Lower leg skin (tissue), 4 donors: ENCODE data around the gene STARD10. TPM values are rescaled to one million over a fixed set of nuclear protein-coding genes. Genes with fewer than 3 reads are reported as not detected.

Experiments
- DNase-seq, 2 donors: peaks; one replicate each; pipeline ENCODE4 v3.0.0-alpha.2; 2019; ENCODE audit warnings: low spot score in 2 of 2
- H3K4me3 ChIP-seq: fragments of 200-600 bp; sonication (generic); 2 replicates; pipeline ENCODE4 v1.5.1; 2017; ENCODE audit warnings: mild to moderate bottlenecking, low read depth; ENCODE audit not compliant: poor library complexity, severe bottlenecking
- POLR2A ChIP-seq, 2 donors: fragments of 450-650 bp; IDR thresholded peaks; one replicate each; pipeline ENCODE4 v1.6.1; 2016 to 2017; ENCODE audit warnings: antibody characterized with exemption in 2 of 2, mild to moderate bottlenecking in 1 of 2, moderate library complexity in 1 of 2
- WGBS, 2 donors: methylation state at CpG; one replicate each; pipeline ENCODE4 v1.1.5; 2018; 5-methylcytosine and 5-hydroxymethylcytosine counted together
- intact Hi-C: fragments of 100-400 bp; cut with DNase I; formaldehyde crosslinking; loops from one replicate; pipeline ENCODE4 v1.15.0; 2023; ENCODE audit warnings: low total_unique reads
- total RNA-seq, 4 donors: library from RNA; depleted of rRNA; stranded (reverse); fragments of >200 nt; gene quantifications; one replicate each; pipeline ENCODE4 v1.1.0, GENCODE V29; 2016
- TF ChIP-seq, protein P1 (sequence below), 3 donors: fragments of 450-650 bp; IDR thresholded peaks; one replicate each; pipeline ENCODE4 v1.5.1; 2016; ENCODE audit warnings: antibody characterized with exemption in 3 of 3, mild to moderate bottlenecking in 3 of 3, moderate library complexity in 2 of 3

The STARD10 gene
- total RNA-seq, 4 donors from 2014 or later: 90.3 to 119 (median 110) TPM

DNA sequence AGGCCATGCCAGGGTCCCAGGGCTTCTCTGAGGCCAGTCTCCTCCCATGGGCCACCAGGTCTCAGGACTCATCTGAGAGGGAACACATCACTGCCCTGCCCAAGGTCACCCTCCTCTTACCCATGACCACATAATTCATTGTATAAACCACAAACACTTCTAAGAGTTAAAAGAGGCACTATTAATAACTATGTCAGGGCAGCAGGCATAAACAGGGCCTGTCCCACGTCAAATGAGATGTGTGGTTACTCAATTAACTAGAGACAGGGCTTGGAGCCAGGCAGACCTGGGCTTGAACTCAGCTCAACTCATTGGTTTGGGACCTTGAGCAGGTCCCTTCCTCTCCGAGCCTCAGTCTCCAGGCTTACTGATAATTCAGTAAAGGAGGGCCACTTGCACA lies 74.7 kb downstream of the STARD10 start:
- no peak overlapping the region for H3K4me3 ChIP-seq
- WGBS, 2 donors: 14 to 28% methylated on average over 2 of the region's 2 CpGs
- no peak for DNase-seq
- intact Hi-C loops: no loop called here
- TF ChIP-seq, protein P1, sequence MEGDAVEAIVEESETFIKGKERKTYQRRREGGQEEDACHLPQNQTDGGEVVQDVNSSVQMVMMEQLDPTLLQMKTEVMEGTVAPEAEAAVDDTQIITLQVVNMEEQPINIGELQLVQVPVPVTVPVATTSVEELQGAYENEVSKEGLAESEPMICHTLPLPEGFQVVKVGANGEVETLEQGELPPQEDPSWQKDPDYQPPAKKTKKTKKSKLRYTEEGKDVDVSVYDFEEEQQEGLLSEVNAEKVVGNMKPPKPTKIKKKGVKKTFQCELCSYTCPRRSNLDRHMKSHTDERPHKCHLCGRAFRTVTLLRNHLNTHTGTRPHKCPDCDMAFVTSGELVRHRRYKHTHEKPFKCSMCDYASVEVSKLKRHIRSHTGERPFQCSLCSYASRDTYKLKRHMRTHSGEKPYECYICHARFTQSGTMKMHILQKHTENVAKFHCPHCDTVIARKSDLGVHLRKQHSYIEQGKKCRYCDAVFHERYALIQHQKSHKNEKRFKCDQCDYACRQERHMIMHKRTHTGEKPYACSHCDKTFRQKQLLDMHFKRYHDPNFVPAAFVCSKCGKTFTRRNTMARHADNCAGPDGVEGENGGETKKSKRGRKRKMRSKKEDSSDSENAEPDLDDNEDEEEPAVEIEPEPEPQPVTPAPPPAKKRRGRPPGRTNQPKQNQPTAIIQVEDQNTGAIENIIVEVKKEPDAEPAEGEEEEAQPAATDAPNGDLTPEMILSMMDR (IDR thresholded peaks at IDR 0.05): no peak
- TF ChIP-seq POLR2A (IDR thresholded peaks at IDR 0.05): no peak

DNA sequence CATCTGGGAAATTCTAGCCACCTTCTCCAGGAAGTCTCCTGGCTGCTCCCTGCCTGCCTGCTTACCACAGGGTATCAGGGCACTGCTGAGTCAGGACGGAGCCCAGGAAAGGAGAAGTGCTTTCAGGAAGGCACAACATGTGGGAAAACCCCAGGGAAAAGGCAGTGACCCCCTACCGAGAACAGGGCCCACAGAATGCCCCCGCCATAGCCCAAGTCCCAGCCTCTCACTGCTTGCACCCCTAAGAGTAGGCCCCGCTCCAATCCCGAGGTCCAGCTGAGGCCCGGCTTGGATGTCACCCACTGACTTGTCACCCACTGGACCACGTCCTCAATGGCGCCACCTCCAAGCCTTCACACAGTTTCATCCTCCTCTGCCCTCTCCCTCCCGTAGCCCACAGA lies 75.7 kb downstream of the STARD10 start:
- no peak for DNase-seq
- intact Hi-C loops: no loop called here
- TF ChIP-seq, protein P1 (IDR thresholded peaks at IDR 0.05): no peak
- no peak for TF ChIP-seq POLR2A (IDR thresholded peaks at IDR 0.05)
- no peak overlapping the region for H3K4me3 ChIP-seq
- 80 to 81% methylated on average over 9 of the region's 9 CpGs for WGBS, 2 donors

DNA sequence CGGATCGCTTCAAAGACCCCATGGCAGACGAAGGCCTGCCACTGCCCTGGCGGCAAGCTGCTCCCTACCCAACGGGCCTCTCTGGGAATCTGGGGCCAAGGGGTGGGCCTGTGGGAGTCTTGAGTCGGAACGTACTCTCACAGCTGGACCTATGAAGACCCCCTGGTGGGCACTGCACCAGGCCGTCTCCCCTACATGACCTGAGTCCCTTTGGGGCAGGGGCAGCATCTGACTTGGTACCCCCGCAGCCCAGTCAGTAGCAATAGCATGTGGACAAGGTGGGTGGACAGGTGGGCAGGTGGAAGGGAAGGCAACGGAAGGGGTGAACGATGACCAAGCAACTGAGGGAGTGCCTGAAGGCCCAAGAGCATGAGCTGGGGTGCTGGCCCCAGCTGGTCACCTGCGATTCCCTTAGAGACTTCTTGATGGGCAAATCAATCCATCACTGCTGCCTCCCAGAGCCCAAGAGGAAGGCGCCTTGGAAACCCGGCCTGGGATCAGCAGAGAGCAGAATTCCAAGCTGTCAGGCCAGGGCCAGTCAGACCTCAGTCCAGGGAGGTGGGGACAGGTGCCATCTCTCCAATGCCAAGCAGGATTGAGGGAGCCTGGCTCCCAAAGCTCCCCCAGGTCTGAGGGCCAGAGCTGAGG lies 76.9 kb downstream of the STARD10 start:
- 82 to 89% methylated on average over 11 to 13 of the region's 14 CpGs for WGBS, 2 donors
- TF ChIP-seq, protein P1 (IDR thresholded peaks at IDR 0.05): no peak
- TF ChIP-seq POLR2A (IDR thresholded peaks at IDR 0.05): no peak
- DNase-seq: no peak

DNA sequence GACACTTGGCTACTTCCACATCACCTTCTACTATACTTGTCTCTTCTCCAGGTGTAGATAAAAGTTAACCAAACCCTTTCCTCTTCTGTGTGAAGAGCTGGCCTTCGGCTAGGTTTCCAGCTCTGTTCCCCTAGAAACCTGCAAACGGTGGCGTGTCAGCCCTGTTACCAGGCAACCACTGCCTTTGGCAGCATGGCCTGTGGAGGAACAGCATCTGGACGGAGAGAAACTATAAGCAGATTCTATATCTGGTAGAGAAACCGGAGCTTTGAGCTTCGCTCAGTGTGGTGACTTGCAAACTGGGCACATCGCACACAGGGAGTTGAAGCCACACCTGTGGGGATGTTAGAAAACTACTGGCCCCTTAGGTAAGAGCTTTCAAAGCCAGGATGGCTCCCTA lies 77.6 kb downstream of the STARD10 start:
- no peak overlapping the region for H3K4me3 ChIP-seq
- TF ChIP-seq POLR2A (IDR thresholded peaks at IDR 0.05): no peak
- TF ChIP-seq, protein P1 (IDR thresholded peaks at IDR 0.05): no peak
- no peak for DNase-seq
- intact Hi-C loops: no loop called here
- WGBS, 2 donors: 43 to 56% methylated on average over 7 of the region's 7 CpGs

More for the DNA sequence above, 76.9 kb downstream of the STARD10 start:
- intact Hi-C loops: no loop called here
- no peak overlapping the region for H3K4me3 ChIP-seq

DNA sequence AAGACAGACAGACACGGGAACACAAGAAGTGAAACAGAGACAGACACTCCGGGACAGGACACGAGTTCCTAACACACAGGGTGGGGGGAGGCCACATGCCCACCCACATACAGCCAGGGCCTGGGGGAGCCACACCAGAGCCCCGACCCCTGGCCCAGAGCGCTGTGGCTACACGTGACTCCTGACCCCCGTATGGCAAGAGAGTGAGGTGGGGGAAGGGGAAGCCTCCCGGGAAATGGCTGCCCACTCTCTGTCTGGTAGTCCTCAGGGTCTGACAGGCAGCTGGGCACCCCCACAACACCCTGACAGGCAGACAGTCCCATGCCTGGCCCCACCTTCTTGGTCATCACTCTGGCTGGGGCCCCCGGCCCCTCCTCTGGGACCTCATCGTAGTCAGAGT lies 81.0 kb downstream of the STARD10 start:
- intact Hi-C loops: no loop called here
- no peak for DNase-seq
- no peak for TF ChIP-seq POLR2A (IDR thresholded peaks at IDR 0.05)
- TF ChIP-seq, protein P1 (IDR thresholded peaks at IDR 0.05): no peak
- WGBS, 2 donors: 68 to 70% methylated on average over 8 of the region's 10 CpGs
- no peak overlapping the region for H3K4me3 ChIP-seq
